ENCODE results near the gene PRKCZ. TPM values are rescaled to one million over a fixed set of nuclear protein-coding genes. Genes with fewer than 3 reads are reported as not detected.

The PRKCZ gene
- total RNA-seq, 1 experiment from 2014 or later, result 36.0 TPM

DNA sequence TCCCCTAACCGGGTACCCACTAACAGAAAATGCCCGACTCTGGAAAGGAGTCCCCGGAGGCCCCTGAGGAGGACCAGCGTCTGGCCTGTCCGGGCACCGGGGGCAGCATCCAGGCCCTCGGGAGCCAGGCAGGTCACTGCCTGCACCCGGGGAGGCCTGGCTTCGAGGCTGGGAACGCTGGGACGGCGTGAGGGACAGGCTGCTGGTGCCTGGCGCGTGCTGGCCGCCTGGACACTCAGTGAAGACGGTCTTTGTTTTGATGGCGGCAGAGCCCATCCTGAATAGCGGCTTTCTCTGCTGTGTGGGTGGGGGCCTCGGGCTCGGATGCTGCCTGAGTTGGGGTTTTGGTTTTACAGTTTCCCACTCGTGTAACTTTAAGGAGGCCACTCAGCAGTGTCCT lies 37.6 kb downstream of the PRKCZ start:
- no peaks in the 10 kb centered on the region for H4K20me1 ChIP-seq (ENCODE audit: insufficient read depth)
- no peak for DNase-seq
- CTCF ChIA-PET, result no interaction called here
- no peaks in the 10 kb centered on the region for H3K9me3 ChIP-seq (ENCODE audit: insufficient read depth, low read depth)
- BruUV-seq (replicated peaks), result no TSS peak
- no peak overlapping the region for H2AFZ ChIP-seq
- no peaks in the 10 kb centered on the region for H3K9me2 ChIP-seq (ENCODE audit: insufficient read depth)
- no peak overlapping the region for H3K4me2 ChIP-seq
- H3K36me3 ChIP-seq (ENCODE audit: low read depth), result no peaks in the 10 kb centered on the region
- no peaks in the 10 kb centered on the region for H3K4me1 ChIP-seq (replicated peaks; ENCODE audit: insufficient read depth)
- H3K4me3 ChIP-seq, result no peak overlapping the region
- no peaks in the 10 kb centered on the region for H3K79me2 ChIP-seq (ENCODE audit: low read depth)
- no peak for TF ChIP-seq EZH2 (IDR thresholded peaks at IDR 0.05; ENCODE audit: low read depth)
- TF ChIP-seq, protein P1, sequence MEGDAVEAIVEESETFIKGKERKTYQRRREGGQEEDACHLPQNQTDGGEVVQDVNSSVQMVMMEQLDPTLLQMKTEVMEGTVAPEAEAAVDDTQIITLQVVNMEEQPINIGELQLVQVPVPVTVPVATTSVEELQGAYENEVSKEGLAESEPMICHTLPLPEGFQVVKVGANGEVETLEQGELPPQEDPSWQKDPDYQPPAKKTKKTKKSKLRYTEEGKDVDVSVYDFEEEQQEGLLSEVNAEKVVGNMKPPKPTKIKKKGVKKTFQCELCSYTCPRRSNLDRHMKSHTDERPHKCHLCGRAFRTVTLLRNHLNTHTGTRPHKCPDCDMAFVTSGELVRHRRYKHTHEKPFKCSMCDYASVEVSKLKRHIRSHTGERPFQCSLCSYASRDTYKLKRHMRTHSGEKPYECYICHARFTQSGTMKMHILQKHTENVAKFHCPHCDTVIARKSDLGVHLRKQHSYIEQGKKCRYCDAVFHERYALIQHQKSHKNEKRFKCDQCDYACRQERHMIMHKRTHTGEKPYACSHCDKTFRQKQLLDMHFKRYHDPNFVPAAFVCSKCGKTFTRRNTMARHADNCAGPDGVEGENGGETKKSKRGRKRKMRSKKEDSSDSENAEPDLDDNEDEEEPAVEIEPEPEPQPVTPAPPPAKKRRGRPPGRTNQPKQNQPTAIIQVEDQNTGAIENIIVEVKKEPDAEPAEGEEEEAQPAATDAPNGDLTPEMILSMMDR (conservative IDR thresholded peaks at IDR 0.05), result no peak
- H3K27me3 ChIP-seq (ENCODE audit: insufficient read depth, low read depth), result no peaks in the 10 kb centered on the region
- H3K27ac ChIP-seq, result no peak overlapping the region
- intact Hi-C loops (cut with micrococcal nuclease; ENCODE audit: unreplicated experiment), result no loop called here
- POLR2A ChIA-PET (ENCODE audit: unreplicated experiment), result no interaction called here
- no peaks in the 10 kb centered on the region for H3F3A ChIP-seq (ENCODE audit: insufficient read depth, low read depth)

- BruUV-seq (replicated peaks), result no TSS peak
- DNase-seq, result no peak
- Histone ChIP-seq H3K9me3 (ENCODE audit: insufficient read depth, low read depth) (no peaks in the 10 kb centered on the region), H3K4me3 (no peak overlapping the region), H3K36me3 (ENCODE audit: low read depth) (no peaks in the 10 kb centered on the region), H3K79me2 (ENCODE audit: low read depth) (no peaks in the 10 kb centered on the region), H3K27ac (no peak overlapping the region), H3K27me3 (ENCODE audit: insufficient read depth, low read depth) (no peaks in the 10 kb centered on the region), H3K9me2 (ENCODE audit: insufficient read depth) (no peaks in the 10 kb centered on the region), H3F3A (ENCODE audit: insufficient read depth, low read depth) (no peaks in the 10 kb centered on the region), H2AFZ (no peak overlapping the region), H3K4me1 (replicated peaks; ENCODE audit: insufficient read depth) (no peaks in the 10 kb centered on the region), H4K20me1 (ENCODE audit: insufficient read depth) (no peaks in the 10 kb centered on the region), H3K4me2 (no peak overlapping the region)
- intact Hi-C loops (cut with micrococcal nuclease; ENCODE audit: unreplicated experiment), result no loop called here
- TF ChIP-seq EZH2 (IDR thresholded peaks at IDR 0.05; ENCODE audit: low read depth), result no peak
- TF ChIP-seq, protein P1 (conservative IDR thresholded peaks at IDR 0.05), result no peak
- ChIA-PET CTCF (no interaction called here), POLR2A (ENCODE audit: unreplicated experiment) (no interaction called here)
Observed at GRCh38 chr1:2088458-2088857, 38.2 kb downstream of the PRKCZ start.

GRCh38 chr1:2089051-2089450 lies 38.8 kb downstream of the PRKCZ start:
- H3K79me2 ChIP-seq (ENCODE audit: low read depth), result no peaks in the 10 kb centered on the region
- H3K36me3 ChIP-seq (ENCODE audit: low read depth), result no peaks in the 10 kb centered on the region
- no peak for DNase-seq
- H3K27me3 ChIP-seq (ENCODE audit: insufficient read depth, low read depth), result no peaks in the 10 kb centered on the region
- H2AFZ ChIP-seq, result no peak overlapping the region
- intact Hi-C loops (cut with micrococcal nuclease; ENCODE audit: unreplicated experiment), result no loop called here
- no TSS peak for BruUV-seq (replicated peaks)
- no peak for TF ChIP-seq EZH2 (IDR thresholded peaks at IDR 0.05; ENCODE audit: low read depth)
- TF ChIP-seq, protein P1 (conservative IDR thresholded peaks at IDR 0.05), result no peak
- H4K20me1 ChIP-seq (ENCODE audit: insufficient read depth), result no peaks in the 10 kb centered on the region
- no peak overlapping the region for H3K27ac ChIP-seq
- H3K4me2 ChIP-seq, result no peak overlapping the region
- ChIA-PET CTCF (no interaction called here), POLR2A (ENCODE audit: unreplicated experiment) (no interaction called here)
- H3K9me3 ChIP-seq (ENCODE audit: insufficient read depth, low read depth), result no peaks in the 10 kb centered on the region
- H3F3A ChIP-seq (ENCODE audit: insufficient read depth, low read depth), result no peaks in the 10 kb centered on the region
- no peaks in the 10 kb centered on the region for H3K9me2 ChIP-seq (ENCODE audit: insufficient read depth)
- no peak overlapping the region for H3K4me3 ChIP-seq
- no peaks in the 10 kb centered on the region for H3K4me1 ChIP-seq (replicated peaks; ENCODE audit: insufficient read depth)

Data from PC-9 (cell line).